ENCODE data around the gene CTSE.

DNA sequence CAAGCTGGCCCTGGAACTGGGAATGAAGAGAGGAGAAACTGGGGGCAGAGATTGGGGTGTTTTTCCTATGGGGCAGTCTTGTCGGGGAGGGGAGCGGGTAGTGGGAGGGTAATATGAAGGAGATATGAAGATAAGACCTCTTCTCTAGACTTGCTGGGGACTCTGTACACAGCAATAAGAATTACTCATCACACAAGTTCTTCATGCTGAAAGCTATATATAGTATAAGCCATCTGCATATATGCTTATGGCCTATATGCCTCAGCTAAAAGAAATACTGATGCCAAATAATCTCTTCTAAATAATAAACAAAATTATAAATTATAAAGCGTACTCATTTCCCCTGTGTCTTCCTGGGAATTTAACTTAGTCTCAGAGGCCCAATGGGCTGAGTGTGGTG lies 37.1 kb upstream of the CTSE start:
- no peak for TF ChIP-seq CTCF (IDR thresholded peaks at IDR 0.05)
- no peak for TF ChIP-seq POLR2A (IDR thresholded peaks at IDR 0.05)
- TF ChIP-seq EP300 (IDR thresholded peaks at IDR 0.05), result no peak

Measured in ovary (tissue), 3 donors.